Liver (tissue), 9 donors: ENCODE data around the gene DOCK10. TPM values are rescaled to one million over a fixed set of nuclear protein-coding genes. Genes with fewer than 3 reads are reported as not detected.
"Not testable (repeated sequence)": the region's sequence is repeated elsewhere in the genome, so short reads cannot be mapped to it uniquely, and the experiment has no call there.

ENCODE experiments used
- DNase-seq: peaks from one replicate; pipeline ENCODE4 v3.0.0-alpha.2; 2017; ENCODE audit warnings: low spot score
- H3K27ac ChIP-seq, 2 donors: one replicate each; pipeline ENCODE4 v1.7.0; 2013; ENCODE audit warnings: inconsistent platforms in 2 of 2, low read length in 2 of 2, control low read depth in 1 of 2, low read depth in 1 of 2, mild to moderate bottlenecking in 1 of 2
- H3K27me3 ChIP-seq, 4 donors: one replicate each; pipeline versions ENCODE4 v1.6.1 to v1.7.0; 2013; ENCODE audit warnings: low read length in 3 of 4, inconsistent platforms in 1 of 4, mild to moderate bottlenecking in 1 of 4, moderate library complexity in 1 of 4; ENCODE audit not compliant: control insufficient read depth in 4 of 4, insufficient read depth in 4 of 4
- H3K36me3 ChIP-seq, 4 donors: one replicate each; pipeline versions ENCODE4 v1.6.1 to v1.7.0; 2013; ENCODE audit warnings: low read length in 3 of 4, mild to moderate bottlenecking in 3 of 4, low read depth in 1 of 4, moderate library complexity in 1 of 4; ENCODE audit not compliant: control insufficient read depth in 4 of 4, insufficient read depth in 3 of 4
- H3K4me1 ChIP-seq, 4 donors: one replicate each; pipeline versions ENCODE4 v1.6.1 to v1.7.0; 2013; ENCODE audit warnings: low read length in 3 of 4, mild to moderate bottlenecking in 3 of 4, moderate library complexity in 1 of 4; ENCODE audit not compliant: control insufficient read depth in 4 of 4, insufficient read depth in 4 of 4
- H3K4me3 ChIP-seq, 3 donors: one replicate each; pipeline versions ENCODE4 v1.6.1 to v1.7.0; 2013; ENCODE audit warnings: low read length in 3 of 3, control low read depth in 1 of 3, low read depth in 1 of 3, mild to moderate bottlenecking in 1 of 3
- H3K9ac ChIP-seq, 2 donors: one replicate each; pipeline ENCODE4 v1.7.0; 2013; ENCODE audit warnings: low read length in 2 of 2, mild to moderate bottlenecking in 2 of 2, moderate library complexity in 2 of 2, control low read depth in 1 of 2, low read depth in 1 of 2
- H3K9me3 ChIP-seq, 4 donors: one replicate each; pipeline versions ENCODE4 v1.6.1 to v1.7.0; 2013; ENCODE audit warnings: low read length in 3 of 4; ENCODE audit not compliant: control insufficient read depth in 4 of 4
- EGR1 ChIP-seq, 2 donors: IDR thresholded peaks; 2 replicates each; pipeline ENCODE4 v1.6.1; 2016 to 2018; ENCODE audit warnings: antibody characterized with exemption in 2 of 2, low read depth in 2 of 2
- FOXA2 ChIP-seq: IDR thresholded peaks from 2 replicates; pipeline ENCODE4 v1.6.1; 2016; ENCODE audit warnings: antibody characterized with exemption
- GABPA ChIP-seq, 2 donors: IDR thresholded peaks in 1 of 2; conservative IDR thresholded peaks in 1 of 2; 2 replicates each; pipeline ENCODE4 v1.6.1; 2016; ENCODE audit warnings: antibody characterized with exemption in 2 of 2, mild to moderate bottlenecking in 1 of 2, moderate library complexity in 1 of 2
- HNF4A ChIP-seq, 2 donors: conservative IDR thresholded peaks; 2 replicates each; pipeline ENCODE4 v1.6.1; 2016; ENCODE audit warnings: antibody characterized with exemption in 2 of 2, mild to moderate bottlenecking in 2 of 2
- HNF4G ChIP-seq: IDR thresholded peaks from 2 replicates; pipeline ENCODE4 v1.6.1; 2016; ENCODE audit warnings: antibody characterized with exemption
- JUND ChIP-seq, 2 donors: IDR thresholded peaks; 2 replicates each; pipeline ENCODE4 v1.6.1; 2016; ENCODE audit warnings: antibody characterized with exemption in 2 of 2
- NR2F2 ChIP-seq: IDR thresholded peaks from 2 replicates; pipeline ENCODE4 v1.6.1; 2016; ENCODE audit warnings: antibody characterized with exemption
- RAD21 ChIP-seq, 2 donors: IDR thresholded peaks; 2 replicates each; pipeline ENCODE4 v1.6.1; 2016; ENCODE audit warnings: antibody characterized with exemption in 2 of 2, mild to moderate bottlenecking in 2 of 2
- REST ChIP-seq: IDR thresholded peaks from 2 replicates; pipeline ENCODE4 v1.6.1; 2016; ENCODE audit warnings: antibody characterized with exemption, mild to moderate bottlenecking
- SP1 ChIP-seq: IDR thresholded peaks from 2 replicates; pipeline ENCODE4 v1.6.1; 2018; ENCODE audit warnings: antibody characterized with exemption, mild to moderate bottlenecking
- TAF1 ChIP-seq: conservative IDR thresholded peaks from 2 replicates; pipeline ENCODE4 v1.6.1; 2016; ENCODE audit warnings: antibody characterized with exemption, mild to moderate bottlenecking
- YY1 ChIP-seq: IDR thresholded peaks from 2 replicates; pipeline ENCODE4 v1.6.1; 2016; ENCODE audit warnings: antibody characterized with exemption, mild to moderate bottlenecking
- WGBS: extraction: QIAGEN DNeasy Blood & Tissue Kit; methylation state at CpG from one replicate; pipeline ENCODE4 v1.1.7; 2013; 5-methylcytosine and 5-hydroxymethylcytosine counted together
- polyA plus RNA-seq, 2 donors: library from polyadenylated mRNA; stranded (reverse) in 1 of 2; unstranded in 1 of 2; fragments of 200-250 nt in 1 of 2; fragments of >200 nt in 1 of 2; fragmentation: Nextera tagmentation in 1 of 2; extraction: Ambion mirVana in 1 of 2; gene quantifications; one replicate each; pipeline versions ENCODE4 v1.2.1 to v1.2.3, GENCODE V29; 2013 to 2015
- total RNA-seq, 2 donors: library from RNA; depleted of rRNA; stranded (reverse); fragments of >200 nt; gene quantifications; one replicate each; pipeline ENCODE4 v1.2.3, GENCODE V29; 2014
- TF ChIP-seq, protein P1 (sequence below): fragments of 150-350 bp; IDR thresholded peaks from 2 replicates; pipeline ENCODE4 v1.5.1; 2017; ENCODE audit warnings: improper control_type of control experiment, low read depth, low read length; ENCODE audit not compliant: missing input control
- TF ChIP-seq, protein P2 (sequence below): IDR thresholded peaks from 2 replicates; pipeline ENCODE4 v1.6.1; 2016; ENCODE audit warnings: antibody characterized with exemption
- donor health status: healthy.
- donor health status: healthy.
- donor health status: healthy.
- donor health status: healthy.
- donor health status: healthy.

Gene DOCK10
- total and polyA plus RNA-seq, 4 donors, result 1.2 to 15.3 (median 6.8) TPM

GRCh38 chr2:224944707-224945547 is 97.3 kb downstream of the DOCK10 start (continued):
- TF ChIP-seq GABPA (IDR thresholded peaks at IDR 0.05 in 1 of 2, conservative IDR thresholded peaks at IDR 0.05 in 1 of 2), result no peak

DNA sequence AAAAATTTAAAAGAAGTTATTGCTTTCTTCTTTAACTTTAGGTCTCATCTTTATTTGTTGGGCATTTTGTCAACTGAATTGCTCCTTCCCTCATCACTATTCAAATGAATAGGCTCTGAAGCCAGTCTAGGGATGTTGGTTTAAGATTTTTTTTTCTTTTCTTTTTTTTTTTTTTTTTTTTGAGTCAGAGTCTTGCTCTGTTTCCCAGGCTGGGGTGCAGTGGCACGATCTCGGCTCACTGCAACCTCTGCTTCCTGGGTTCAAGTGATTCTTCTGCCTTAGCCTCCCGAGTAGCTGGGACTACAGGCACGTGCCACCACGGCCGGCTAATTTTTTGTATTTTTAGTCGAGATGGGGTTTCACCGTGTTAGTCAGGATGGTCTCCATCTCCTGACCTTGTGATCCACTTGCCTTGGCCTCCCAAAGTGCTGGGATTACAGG is 98.6 kb downstream of the DOCK10 start:
- H3K27ac ChIP-seq, H3K4me3 ChIP-seq: not testable (repeated sequence)

GRCh38 chr2:224941960-224942359 is 100.3 kb downstream of the DOCK10 start:
- no peaks in the 10 kb centered on the region for H3K36me3 ChIP-seq
- no peak for TF ChIP-seq YY1
- no peak for TF ChIP-seq EGR1 (IDR thresholded peaks at IDR 0.05; ENCODE audit: low read depth in 2 of 2)
- TF ChIP-seq, protein P1, sequence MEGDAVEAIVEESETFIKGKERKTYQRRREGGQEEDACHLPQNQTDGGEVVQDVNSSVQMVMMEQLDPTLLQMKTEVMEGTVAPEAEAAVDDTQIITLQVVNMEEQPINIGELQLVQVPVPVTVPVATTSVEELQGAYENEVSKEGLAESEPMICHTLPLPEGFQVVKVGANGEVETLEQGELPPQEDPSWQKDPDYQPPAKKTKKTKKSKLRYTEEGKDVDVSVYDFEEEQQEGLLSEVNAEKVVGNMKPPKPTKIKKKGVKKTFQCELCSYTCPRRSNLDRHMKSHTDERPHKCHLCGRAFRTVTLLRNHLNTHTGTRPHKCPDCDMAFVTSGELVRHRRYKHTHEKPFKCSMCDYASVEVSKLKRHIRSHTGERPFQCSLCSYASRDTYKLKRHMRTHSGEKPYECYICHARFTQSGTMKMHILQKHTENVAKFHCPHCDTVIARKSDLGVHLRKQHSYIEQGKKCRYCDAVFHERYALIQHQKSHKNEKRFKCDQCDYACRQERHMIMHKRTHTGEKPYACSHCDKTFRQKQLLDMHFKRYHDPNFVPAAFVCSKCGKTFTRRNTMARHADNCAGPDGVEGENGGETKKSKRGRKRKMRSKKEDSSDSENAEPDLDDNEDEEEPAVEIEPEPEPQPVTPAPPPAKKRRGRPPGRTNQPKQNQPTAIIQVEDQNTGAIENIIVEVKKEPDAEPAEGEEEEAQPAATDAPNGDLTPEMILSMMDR, result no peak
- TF ChIP-seq HNF4G, result no peak
- no peak for TF ChIP-seq HNF4A (conservative IDR thresholded peaks at IDR 0.05)
- TF ChIP-seq, protein P2, sequence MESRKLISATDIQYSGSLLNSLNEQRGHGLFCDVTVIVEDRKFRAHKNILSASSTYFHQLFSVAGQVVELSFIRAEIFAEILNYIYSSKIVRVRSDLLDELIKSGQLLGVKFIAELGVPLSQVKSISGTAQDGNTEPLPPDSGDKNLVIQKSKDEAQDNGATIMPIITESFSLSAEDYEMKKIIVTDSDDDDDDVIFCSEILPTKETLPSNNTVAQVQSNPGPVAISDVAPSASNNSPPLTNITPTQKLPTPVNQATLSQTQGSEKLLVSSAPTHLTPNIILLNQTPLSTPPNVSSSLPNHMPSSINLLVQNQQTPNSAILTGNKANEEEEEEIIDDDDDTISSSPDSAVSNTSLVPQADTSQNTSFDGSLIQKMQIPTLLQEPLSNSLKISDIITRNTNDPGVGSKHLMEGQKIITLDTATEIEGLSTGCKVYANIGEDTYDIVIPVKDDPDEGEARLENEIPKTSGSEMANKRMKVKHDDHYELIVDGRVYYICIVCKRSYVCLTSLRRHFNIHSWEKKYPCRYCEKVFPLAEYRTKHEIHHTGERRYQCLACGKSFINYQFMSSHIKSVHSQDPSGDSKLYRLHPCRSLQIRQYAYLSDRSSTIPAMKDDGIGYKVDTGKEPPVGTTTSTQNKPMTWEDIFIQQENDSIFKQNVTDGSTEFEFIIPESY, result no peak
- TF ChIP-seq JUND (IDR thresholded peaks at IDR 0.05), result no peak
- TF ChIP-seq NR2F2, result no peak
- no peak for TF ChIP-seq TAF1
- TF ChIP-seq RAD21 (IDR thresholded peaks at IDR 0.05), result no peak
- no peak for TF ChIP-seq SP1
- TF ChIP-seq FOXA2, result no peak
- TF ChIP-seq REST, result no peak

More for the DNA sequence above, 98.6 kb downstream of the DOCK10 start:
- DNase-seq, H3K4me1 ChIP-seq, H3K9ac ChIP-seq, H3K9me3 ChIP-seq, H3K36me3 ChIP-seq, H3K27me3 ChIP-seq: not testable (repeated sequence)
- WGBS, result 80% methylated on average over 8 of the region's 8 CpGs

More at GRCh38 chr2:224941960-224942359, 100.3 kb downstream of the DOCK10 start:
- no peak overlapping the region for H3K9ac ChIP-seq
- H3K4me1 ChIP-seq, result no peaks in the 10 kb centered on the region
- no peaks in the 10 kb centered on the region for H3K27me3 ChIP-seq
- H3K27ac ChIP-seq, result no peak overlapping the region
- no peaks in the 10 kb centered on the region for H3K9me3 ChIP-seq
- no peak overlapping the region for H3K4me3 ChIP-seq
- no peak for DNase-seq
- 77% methylated on average over 2 of the region's 2 CpGs for WGBS
